Vagina (tissue), 2 donors: Measurements from ENCODE around the gene DMRT1. TPM values are rescaled to one million over a fixed set of nuclear protein-coding genes. Genes with fewer than 3 reads are reported as not detected.

Source experiments
- DNase-seq, 2 donors: peaks; one replicate each; pipeline ENCODE4 v3.0.0-alpha.2; 2017; ENCODE audit errors: extremely low spot score in 2 of 2
- H3K27ac ChIP-seq: fragments of 200-600 bp; sonication (generic); one replicate; pipeline ENCODE4 v1.5.1; 2019
- H3K27me3 ChIP-seq: fragments of 200-600 bp; sonication (generic); one replicate; pipeline ENCODE4 v1.5.1; 2019
- H3K36me3 ChIP-seq, 2 donors: fragments of 200-600 bp; sonication (generic); one replicate each; pipeline ENCODE4 v1.5.1; 2017 to 2019
- H3K4me1 ChIP-seq: fragments of 200-600 bp; sonication (generic); one replicate; pipeline ENCODE4 v1.5.1; 2019
- H3K4me3 ChIP-seq, 2 donors: fragments of 200-600 bp; sonication (generic); 1 replicate in 1 of 2; 2 replicates in 1 of 2; pipeline ENCODE4 v1.5.1; 2016 to 2019
- H3K9me3 ChIP-seq: fragments of 200-600 bp; sonication (generic); one replicate; pipeline ENCODE4 v1.5.1; 2019
- POLR2A ChIP-seq, 2 donors: fragments of 450-650 bp; IDR thresholded peaks; one replicate each; pipeline ENCODE4 v1.6.1; 2017; ENCODE audit warnings: antibody characterized with exemption in 2 of 2, mild to moderate bottlenecking in 2 of 2, moderate library complexity in 2 of 2
- POLR2AphosphoS5 ChIP-seq, 2 donors: sonication (generic); formaldehyde crosslinking; IDR thresholded peaks; one replicate each; pipeline ENCODE4 v1.9.0; 2017; ENCODE audit warnings: antibody characterized with exemption in 2 of 2, mild to moderate bottlenecking in 2 of 2, low read depth in 1 of 2; ENCODE audit not compliant: insufficient read depth in 1 of 2
- intact Hi-C: fragments of 100-400 bp; cut with DNase I; formaldehyde crosslinking; loops from one replicate; pipeline ENCODE4 v1.15.1; 2023
- total RNA-seq: library from RNA; depleted of rRNA; stranded (reverse); fragments of >200 nt; gene quantifications from one replicate; pipeline ENCODE4 v1.2.3, GENCODE V29; 2016
- TF ChIP-seq, protein P1 (sequence below), 3 experiments: fragments of 450-650 bp in 2 of 3; fragments of 200-600 bp in 1 of 3; sonication (generic) in 1 of 3; IDR thresholded peaks; one replicate each; pipeline ENCODE4 v1.5.1; 2017 to 2019; ENCODE audit warnings: antibody characterized with exemption in 3 of 3, mild to moderate bottlenecking in 2 of 3, moderate library complexity in 2 of 3

The DMRT1 gene
- total RNA-seq, 1 donor from 2014 or later, result not detected

DNA sequence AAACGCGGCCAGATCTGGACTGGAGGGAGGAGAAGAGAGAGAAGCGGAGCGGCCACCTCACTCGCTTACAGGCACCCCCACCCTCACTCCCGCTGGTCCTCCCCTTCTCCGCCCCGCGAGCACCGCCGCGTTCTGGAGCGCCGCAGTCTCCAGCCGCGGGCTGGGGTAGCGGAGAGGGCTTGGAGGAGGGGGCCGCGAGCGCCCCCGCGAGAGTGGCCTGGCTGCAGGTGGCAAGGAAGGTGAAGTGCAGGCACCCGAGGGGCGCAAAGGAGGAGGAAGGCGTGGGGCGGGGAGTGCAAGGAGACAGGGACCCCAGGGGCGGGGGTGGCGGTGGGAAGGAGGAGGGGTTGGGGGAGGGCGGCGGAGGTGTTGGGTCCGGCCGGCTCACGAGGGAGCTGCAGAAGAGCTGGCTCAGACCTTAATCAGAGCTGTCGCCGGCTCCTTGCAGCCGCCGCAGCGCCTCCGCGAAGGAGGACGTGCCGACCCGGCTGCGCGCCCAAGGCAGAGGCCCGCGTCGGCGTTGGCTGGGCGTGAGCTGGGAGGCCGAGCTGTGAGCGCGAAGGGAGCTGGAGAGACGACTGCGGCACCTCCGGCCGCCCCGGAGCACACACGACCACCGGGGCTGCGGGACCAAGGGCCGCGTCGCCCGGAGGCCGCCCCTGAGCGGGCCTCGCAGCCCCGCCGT is 134.9 kb downstream of the DMRT1 start, which contains the start of gene DMRT3:
Gene DMRT3 (plus strand): TSS at position 398 of the 685 bp plus-strand sequence. CDS start 347 bp downstream, outside the sequence.
- H3K36me3 ChIP-seq, result no peaks in the 10 kb centered on the region
- no peak for DNase-seq
- peaks cover 39% of the 10 kb centered on the region for H3K27me3 ChIP-seq
- no peak for TF ChIP-seq POLR2AphosphoS5 (IDR thresholded peaks at IDR 0.05; ENCODE audit: insufficient read depth in 1 of 2, low read depth in 1 of 2)
- TF ChIP-seq, protein P1, sequence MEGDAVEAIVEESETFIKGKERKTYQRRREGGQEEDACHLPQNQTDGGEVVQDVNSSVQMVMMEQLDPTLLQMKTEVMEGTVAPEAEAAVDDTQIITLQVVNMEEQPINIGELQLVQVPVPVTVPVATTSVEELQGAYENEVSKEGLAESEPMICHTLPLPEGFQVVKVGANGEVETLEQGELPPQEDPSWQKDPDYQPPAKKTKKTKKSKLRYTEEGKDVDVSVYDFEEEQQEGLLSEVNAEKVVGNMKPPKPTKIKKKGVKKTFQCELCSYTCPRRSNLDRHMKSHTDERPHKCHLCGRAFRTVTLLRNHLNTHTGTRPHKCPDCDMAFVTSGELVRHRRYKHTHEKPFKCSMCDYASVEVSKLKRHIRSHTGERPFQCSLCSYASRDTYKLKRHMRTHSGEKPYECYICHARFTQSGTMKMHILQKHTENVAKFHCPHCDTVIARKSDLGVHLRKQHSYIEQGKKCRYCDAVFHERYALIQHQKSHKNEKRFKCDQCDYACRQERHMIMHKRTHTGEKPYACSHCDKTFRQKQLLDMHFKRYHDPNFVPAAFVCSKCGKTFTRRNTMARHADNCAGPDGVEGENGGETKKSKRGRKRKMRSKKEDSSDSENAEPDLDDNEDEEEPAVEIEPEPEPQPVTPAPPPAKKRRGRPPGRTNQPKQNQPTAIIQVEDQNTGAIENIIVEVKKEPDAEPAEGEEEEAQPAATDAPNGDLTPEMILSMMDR (IDR thresholded peaks at IDR 0.05), result no peak
- no peak for TF ChIP-seq POLR2A (IDR thresholded peaks at IDR 0.05)
- H3K9me3 ChIP-seq, result no peaks in the 10 kb centered on the region
- H3K27ac ChIP-seq, result no peak within 1 kb of the TSS
- peak within 1 kb of the TSS in 1 of 2 donors; percentile 11 for H3K4me3 ChIP-seq
- peaks cover 32% of the 10 kb centered on the region for H3K4me1 ChIP-seq
- intact Hi-C loops, result no loop called here

DNA sequence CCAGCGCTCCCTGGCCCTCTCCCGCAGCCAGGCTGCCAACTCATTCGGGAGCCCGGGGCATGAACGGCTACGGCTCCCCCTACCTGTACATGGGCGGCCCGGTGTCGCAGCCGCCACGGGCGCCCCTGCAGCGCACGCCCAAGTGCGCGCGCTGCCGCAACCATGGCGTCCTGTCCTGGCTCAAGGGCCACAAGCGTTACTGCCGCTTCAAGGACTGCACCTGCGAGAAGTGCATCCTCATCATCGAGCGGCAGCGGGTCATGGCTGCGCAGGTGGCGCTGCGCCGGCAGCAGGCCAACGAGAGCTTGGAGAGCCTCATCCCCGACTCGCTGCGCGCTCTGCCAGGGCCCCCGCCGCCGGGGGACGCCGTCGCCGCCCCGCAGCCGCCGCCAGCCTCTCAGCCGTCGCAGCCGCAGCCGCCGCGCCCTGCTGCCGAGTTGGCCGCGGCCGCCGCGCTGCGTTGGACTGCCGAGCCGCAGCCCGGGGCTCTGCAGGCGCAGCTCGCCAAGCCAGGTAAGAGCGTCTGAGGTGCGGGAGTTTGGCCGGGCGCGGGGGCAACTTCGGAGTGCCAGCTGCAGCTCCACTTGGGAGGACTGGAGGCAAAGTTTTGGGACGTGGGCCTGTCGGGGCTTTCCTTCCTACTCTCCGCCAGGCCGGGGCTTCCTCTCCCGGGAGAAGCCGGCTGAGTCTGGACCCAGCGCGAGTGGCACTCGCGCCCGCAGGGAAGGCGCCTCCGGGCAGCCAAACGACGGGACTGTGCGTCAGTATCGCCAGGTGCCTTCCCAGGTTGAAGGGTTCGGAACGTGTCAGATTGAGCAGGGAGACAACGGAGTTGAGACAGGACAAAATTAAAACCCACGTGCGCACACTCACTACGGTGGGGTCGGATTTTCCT is 135.7 kb downstream of the DMRT1 start:
- H3K27ac ChIP-seq, result no peak overlapping the region
- intact Hi-C loops, result no loop called here
- no peak for DNase-seq
- peaks cover 24% of the 10 kb centered on the region for H3K4me1 ChIP-seq
- TF ChIP-seq POLR2A (IDR thresholded peaks at IDR 0.05) (no peak), POLR2AphosphoS5 (IDR thresholded peaks at IDR 0.05; ENCODE audit: insufficient read depth in 1 of 2, low read depth in 1 of 2) (no peak)
- TF ChIP-seq, protein P1 (IDR thresholded peaks at IDR 0.05), result no peak
- peak overlapping the region in 1 of 2 donors; percentile 11 for H3K4me3 ChIP-seq
- no peaks in the 10 kb centered on the region for H3K36me3 ChIP-seq
- H3K27me3 ChIP-seq, result peaks cover 42% of the 10 kb centered on the region
- H3K9me3 ChIP-seq, result no peaks in the 10 kb centered on the region

DNA sequence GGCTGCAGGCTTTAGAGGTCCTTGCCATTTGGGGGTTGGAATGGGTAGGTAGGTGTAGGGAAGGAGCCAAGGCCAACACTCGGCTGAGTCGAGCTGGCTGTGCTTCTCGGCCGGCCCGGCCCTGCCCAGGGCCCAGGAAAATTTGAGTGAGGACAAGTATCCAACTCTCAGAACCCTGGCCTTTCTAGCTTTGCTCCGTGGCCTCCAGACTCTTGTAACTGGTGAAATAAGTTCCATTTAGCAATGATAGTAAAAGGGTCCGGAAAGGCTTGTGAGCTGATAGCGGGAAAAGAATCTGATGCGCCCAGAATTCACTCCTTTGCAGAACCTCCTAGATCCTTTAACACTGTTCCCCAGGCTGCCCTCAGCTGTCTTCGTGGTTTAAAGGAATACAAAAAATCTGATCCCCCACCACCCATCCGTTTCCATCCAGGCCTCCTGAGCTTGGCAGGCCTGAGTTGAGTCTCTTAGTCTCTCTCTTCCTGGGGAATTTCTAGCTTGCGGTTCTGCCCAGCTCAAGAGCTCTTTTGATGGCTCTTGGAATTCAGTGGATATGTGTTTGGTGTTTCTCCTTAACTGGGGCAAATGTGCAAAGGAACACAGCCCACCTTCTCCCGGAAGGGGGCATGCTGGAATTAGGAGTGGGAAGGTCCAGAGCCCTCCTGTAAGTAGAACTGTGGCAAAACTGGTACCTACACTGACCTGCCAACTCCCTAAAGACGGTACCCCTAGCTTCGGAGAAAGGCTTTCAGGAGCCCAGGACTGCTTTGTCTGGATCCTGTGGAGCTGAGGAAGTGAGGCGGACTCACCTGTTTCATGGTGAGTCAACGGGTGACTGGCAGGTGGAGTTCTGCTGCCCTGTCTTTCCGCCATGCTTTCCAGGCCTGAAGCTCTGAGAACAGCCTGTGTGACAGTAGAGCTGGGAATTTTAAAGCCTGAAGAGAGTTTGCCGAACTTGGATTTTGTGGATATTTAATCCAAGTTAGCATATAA is 136.6 kb downstream of the DMRT1 start:
- Histone ChIP-seq H3K27me3 (peaks cover 37% of the 10 kb centered on the region), H3K4me3 (no peak overlapping the region)
- no peak for DNase-seq

DNA sequence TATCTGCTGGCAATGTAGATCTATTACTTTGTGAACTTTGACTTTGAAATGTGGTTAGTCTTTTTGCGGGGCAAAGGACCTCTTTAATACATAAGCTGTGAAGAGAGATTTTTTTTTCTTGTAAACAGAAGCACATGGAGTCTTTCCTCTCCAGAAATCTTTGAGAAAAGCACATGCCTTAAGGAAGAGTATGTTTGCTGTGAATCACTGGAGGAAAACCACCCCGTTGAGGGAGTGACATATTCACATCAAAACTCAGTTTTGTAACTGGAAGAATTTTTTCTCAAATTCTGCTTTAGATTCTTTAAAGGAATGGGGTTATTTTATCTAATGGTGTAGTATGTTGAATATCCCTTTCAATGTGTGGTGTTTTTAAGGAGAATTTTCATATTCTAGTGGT is 138.5 kb downstream of the DMRT1 start:
- Histone ChIP-seq H3K9me3 (no peaks in the 10 kb centered on the region), H3K4me1 (peaks cover 13% of the 10 kb centered on the region), H3K4me3 (no peak overlapping the region), H3K27ac (no peak overlapping the region), H3K27me3 (peaks cover 27% of the 10 kb centered on the region), H3K36me3 (no peaks in the 10 kb centered on the region)
- TF ChIP-seq, protein P1 (IDR thresholded peaks at IDR 0.05), result no peak
- no peak for TF ChIP-seq POLR2AphosphoS5 (IDR thresholded peaks at IDR 0.05; ENCODE audit: insufficient read depth in 1 of 2, low read depth in 1 of 2)
- TF ChIP-seq POLR2A (IDR thresholded peaks at IDR 0.05), result no peak
- intact Hi-C loops, result no loop called here
- no peak for DNase-seq

More for the DNA sequence above, 136.6 kb downstream of the DMRT1 start:
- intact Hi-C loops, result no loop called here
- Histone ChIP-seq H3K9me3 (no peaks in the 10 kb centered on the region), H3K27ac (no peak overlapping the region), H3K4me1 (peaks cover 15% of the 10 kb centered on the region), H3K36me3 (no peaks in the 10 kb centered on the region)
- TF ChIP-seq POLR2AphosphoS5 (IDR thresholded peaks at IDR 0.05; ENCODE audit: insufficient read depth in 1 of 2, low read depth in 1 of 2), result no peak
- no peak for TF ChIP-seq POLR2A (IDR thresholded peaks at IDR 0.05)
- TF ChIP-seq, protein P1 (IDR thresholded peaks at IDR 0.05), result no peak
